Kidney (tissue), 14 donors: ENCODE results near the gene ACAP1. TPM values are rescaled to one million over a fixed set of nuclear protein-coding genes. Genes with fewer than 3 reads are reported as not detected.
A peak's percentile ranks its signal among the peaks of the same experiment; 100 is the strongest.

ENCODE experiments used
- DNase-seq, 5 donors: peaks; one replicate each; pipeline ENCODE4 v3.0.0-alpha.2; 2013 to 2020
- FAIRE-seq: peaks from 2 replicates; lab custom pipeline; 2012; peaks lifted over from hg19 to GRCh38; lab: Jason Lieb, UNC
- H3K27ac ChIP-seq, 2 donors: one replicate each; pipeline ENCODE4 v1.7.0; 2013; ENCODE audit warnings: low read depth in 2 of 2, low read length in 2 of 2, inconsistent platforms in 1 of 2
- H3K27me3 ChIP-seq: one replicate; pipeline ENCODE4 v1.7.1; 2013; ENCODE audit warnings: low read length, inconsistent platforms; ENCODE audit not compliant: control insufficient read depth, insufficient read depth
- H3K36me3 ChIP-seq, 3 donors: one replicate each; pipeline versions ENCODE4 v1.7.0 to v1.7.1; 2013; ENCODE audit warnings: low read length in 3 of 3, control low read depth in 1 of 3, inconsistent platforms in 1 of 3; ENCODE audit not compliant: insufficient read depth in 3 of 3, control insufficient read depth in 2 of 3
- H3K4me1 ChIP-seq, 3 donors: one replicate each; pipeline versions ENCODE4 v1.7.0 to v1.7.1; 2013; ENCODE audit warnings: low read length in 3 of 3, inconsistent platforms in 1 of 3, low read depth in 1 of 3; ENCODE audit not compliant: control insufficient read depth in 2 of 3, insufficient read depth in 2 of 3
- H3K4me3 ChIP-seq, 3 donors: one replicate each; pipeline versions ENCODE4 v1.7.0 to v1.8.1; 2013; ENCODE audit warnings: low read length in 3 of 3, control low read depth in 1 of 3, inconsistent platforms in 1 of 3
- H3K9ac ChIP-seq, 3 donors: one replicate each; pipeline versions ENCODE4 v1.7.0 to v1.7.1; 2013; ENCODE audit warnings: low read length in 3 of 3, control low read depth in 1 of 3, inconsistent platforms in 1 of 3
- H3K9me3 ChIP-seq, 3 donors: one replicate each; pipeline versions ENCODE4 v1.7.0 to v1.7.1; 2013; ENCODE audit warnings: low read length in 3 of 3, control low read depth in 1 of 3, inconsistent platforms in 1 of 3; ENCODE audit not compliant: control insufficient read depth in 2 of 3, insufficient read depth in 1 of 3
- CTCF ChIP-seq: IDR thresholded peaks from 3 replicates; pipeline ENCODE4 v1.5.1; 2012; ENCODE audit warnings: mild to moderate bottlenecking, moderate library complexity, borderline replicate concordance; ENCODE audit not compliant: insufficient read depth; ENCODE audit errors: extremely low read depth
- intact Hi-C: fragments of 100-400 bp; cut with DNase I; formaldehyde crosslinking; loops from one replicate; pipeline ENCODE4 v1.11.1; 2022
- polyA plus RNA-seq: library from polyadenylated mRNA; stranded (reverse); fragments of 350-450 nt; fragmentation: Illumina TruSeq; extraction: RNeasy Lipid Tissue Mini Kit (QIAGEN cat#74804); gene quantifications from one replicate; pipeline ENCODE4 v1.2.3, GENCODE V29; 2014; ENCODE audit warnings: low read depth, low replicate concordance; ENCODE audit not compliant: insufficient read depth
- total RNA-seq: library from RNA; stranded (reverse); fragmentation: NEBNext Ultra II Directional; extraction: Animal tissue kit (Norgen Biotek cat#: 25700); gene quantifications from one replicate; pipeline ENCODE4 v1.2.1, GENCODE V29; 2021
- donor health status: control.
- donor health status: control.
- donor health status: control.
- donor health status: control.
- donor health status: control.
- donor health status: DM: yes; HTN: yes; CAD: no.
- donor health status: Normal renal cell carcinoma (clear cell type).

The ACAP1 gene
- total and polyA plus RNA-seq, 2 donors from 2014 or later: 9.9 to 26.0 TPM

GRCh38 chr17:7380855-7381683, 44.7 kb downstream of the ACAP1 start, which contains the start of gene TNK1:
Gene TNK1 (plus strand): TSS chr17:7381089. CDS start chr17:7382927, 1,838 bp downstream.
- Histone ChIP-seq H3K27me3 (peaks cover 5% of the 10 kb centered on the region), H3K9ac (peak within 1 kb of the TSS in 2 of 3 donors; percentile 8 to 48), H3K36me3 (no peaks in the 10 kb centered on the region), H3K4me1 (peaks cover 0 to 17% (median 10%) of the 10 kb centered on the region in 3 donors), H3K27ac (peak within 1 kb of the TSS; percentile 7 to 49), H3K4me3 (peak within 1 kb of the TSS; percentile 9 to 75 (median 71)), H3K9me3 (no peaks in the 10 kb centered on the region)
- FAIRE-seq (no peak), DNase-seq (peak; percentile 26 to 88 (median 57))
- intact Hi-C loops: no loop called here
- no peak for TF ChIP-seq CTCF

GRCh38 chr17:7382901-7383300, 46.6 kb downstream of the ACAP1 start:
- DNase-seq (no peak), FAIRE-seq (no peak)

GRCh38 chr17:7383371-7383741, 47.0 kb downstream of the ACAP1 start:
- peak overlapping the region in 1 of 3 donors; percentile 41 for H3K4me3 ChIP-seq
- H3K36me3 ChIP-seq: no peaks in the 10 kb centered on the region
- DNase-seq: no peak
- H3K9ac ChIP-seq: no peak overlapping the region
- peaks cover 5% of the 10 kb centered on the region for H3K27me3 ChIP-seq
- no peak overlapping the region for H3K27ac ChIP-seq
- peaks cover 0 to 17% (median 10%) of the 10 kb centered on the region in 3 donors for H3K4me1 ChIP-seq
- intact Hi-C loops: no loop called here
- TF ChIP-seq CTCF: no peak
- FAIRE-seq: no peak
- H3K9me3 ChIP-seq: no peaks in the 10 kb centered on the region

More at GRCh38 chr17:7382901-7383300, 46.6 kb downstream of the ACAP1 start:
- peaks cover 5% of the 10 kb centered on the region for H3K27me3 ChIP-seq
- no peak overlapping the region for H3K27ac ChIP-seq
- intact Hi-C loops: no loop called here
- no peaks in the 10 kb centered on the region for H3K9me3 ChIP-seq
- no peak overlapping the region for H3K9ac ChIP-seq
- H3K4me3 ChIP-seq: no peak overlapping the region
- H3K4me1 ChIP-seq: peaks cover 0 to 17% (median 10%) of the 10 kb centered on the region in 3 donors
- TF ChIP-seq CTCF: no peak
- H3K36me3 ChIP-seq: no peaks in the 10 kb centered on the region
